ENCODE data around the gene ZKSCAN5. TPM values are rescaled to one million over a fixed set of nuclear protein-coding genes. Genes with fewer than 3 reads are reported as not detected.

ZKSCAN5 gene
- total RNA-seq, 1 experiment from 2014 or later, result 10.2 TPM

DNA sequence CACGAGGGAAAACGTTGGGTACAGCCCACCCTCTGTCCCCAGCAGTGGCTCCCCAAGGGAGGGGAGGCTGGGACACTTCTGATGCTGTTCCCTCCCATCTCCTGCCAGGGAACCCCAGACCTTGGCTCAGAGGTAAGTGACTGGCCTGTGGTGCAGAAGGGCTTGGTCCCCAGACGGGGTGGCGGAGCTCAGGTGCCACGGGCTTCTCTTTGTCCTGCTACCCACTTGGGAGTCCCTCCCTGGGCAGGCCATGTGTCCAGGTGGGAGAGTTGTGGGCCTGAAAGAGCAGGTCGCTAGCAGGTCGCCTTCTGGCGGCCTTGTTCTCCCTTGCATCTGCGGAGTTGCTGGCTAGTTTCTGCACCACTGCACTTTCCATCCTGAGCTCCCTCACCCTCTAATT is 48.6 kb upstream of the ZKSCAN5 start:
- peaks cover 31 to 71% of the 10 kb centered on the region in 2 experiments for H3K36me3 ChIP-seq (ENCODE audit: control insufficient read depth in 1 of 2, insufficient read depth in 2 of 2, low read length in 2 of 2)
- ChIA-PET RAD21 (ENCODE audit: low non-redundant PET in 1 of 2, low total read pairs in 2 of 2, uncharacterized antibody in 2 of 2, unreplicated experiment in 2 of 2) (no interaction called here), POLR2A (no interaction called here), CTCF (no interaction called here)
- no peak overlapping the region for H3K27ac ChIP-seq (ENCODE audit: low read depth, low read length)
- H4K20me1 ChIP-seq (ENCODE audit: insufficient read depth), result peaks cover 11% of the 10 kb centered on the region; the same call in 1 of the 2 replicates
- BruUV-seq (replicated peaks), result no TSS peak
- H3K4me1 ChIP-seq (ENCODE audit: control insufficient read depth in 1 of 2, insufficient read depth in 2 of 2, low read length in 2 of 2), result no peaks in the 10 kb centered on the region
- intact Hi-C loops (cut with micrococcal nuclease), result no loop called here
- no peaks in the 10 kb centered on the region for H3K9me2 ChIP-seq (ENCODE audit: insufficient read depth)
- DNase-seq (ENCODE audit: low read depth, low spot score) (no peak), ATAC-seq (no peak)
- H3K4me3 ChIP-seq (replicated peaks in 1 of 2; ENCODE audit: low read depth in 1 of 2, low read length in 2 of 2), result no peak overlapping the region
- no peak overlapping the region for H2AFZ ChIP-seq (ENCODE audit: low read depth, low read length, poor library complexity, severe bottlenecking)
- H3K27me3 ChIP-seq (ENCODE audit: insufficient read depth, low read length), result no peaks in the 10 kb centered on the region
- H3K79me2 ChIP-seq (ENCODE audit: insufficient read depth, low read length), result peaks cover 50% of the 10 kb centered on the region
- TF ChIP-seq, protein P1, sequence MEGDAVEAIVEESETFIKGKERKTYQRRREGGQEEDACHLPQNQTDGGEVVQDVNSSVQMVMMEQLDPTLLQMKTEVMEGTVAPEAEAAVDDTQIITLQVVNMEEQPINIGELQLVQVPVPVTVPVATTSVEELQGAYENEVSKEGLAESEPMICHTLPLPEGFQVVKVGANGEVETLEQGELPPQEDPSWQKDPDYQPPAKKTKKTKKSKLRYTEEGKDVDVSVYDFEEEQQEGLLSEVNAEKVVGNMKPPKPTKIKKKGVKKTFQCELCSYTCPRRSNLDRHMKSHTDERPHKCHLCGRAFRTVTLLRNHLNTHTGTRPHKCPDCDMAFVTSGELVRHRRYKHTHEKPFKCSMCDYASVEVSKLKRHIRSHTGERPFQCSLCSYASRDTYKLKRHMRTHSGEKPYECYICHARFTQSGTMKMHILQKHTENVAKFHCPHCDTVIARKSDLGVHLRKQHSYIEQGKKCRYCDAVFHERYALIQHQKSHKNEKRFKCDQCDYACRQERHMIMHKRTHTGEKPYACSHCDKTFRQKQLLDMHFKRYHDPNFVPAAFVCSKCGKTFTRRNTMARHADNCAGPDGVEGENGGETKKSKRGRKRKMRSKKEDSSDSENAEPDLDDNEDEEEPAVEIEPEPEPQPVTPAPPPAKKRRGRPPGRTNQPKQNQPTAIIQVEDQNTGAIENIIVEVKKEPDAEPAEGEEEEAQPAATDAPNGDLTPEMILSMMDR (IDR thresholded peaks at IDR 0.05 in 2 of 3, conservative IDR thresholded peaks at IDR 0.05 in 1 of 3; ENCODE audit: borderline replicate concordance in 1 of 3, insufficient read depth in 1 of 3, low read depth in 2 of 3, low read length in 2 of 3), result no peak
- TF ChIP-seq FOSL1 (IDR thresholded peaks at IDR 0.05; ENCODE audit: low read depth), result no peak
- no peak for TF ChIP-seq RAD21 (IDR thresholded peaks at IDR 0.05; ENCODE audit: low read depth)
- no peak overlapping the region for H3K4me2 ChIP-seq (ENCODE audit: low read length)
- H3K9ac ChIP-seq (ENCODE audit: low read length), result no peak overlapping the region
- no peaks in the 10 kb centered on the region for H3K9me3 ChIP-seq (ENCODE audit: control insufficient read depth in 1 of 2, insufficient read depth in 1 of 2, low read depth in 1 of 2, low read length in 2 of 2)

DNA sequence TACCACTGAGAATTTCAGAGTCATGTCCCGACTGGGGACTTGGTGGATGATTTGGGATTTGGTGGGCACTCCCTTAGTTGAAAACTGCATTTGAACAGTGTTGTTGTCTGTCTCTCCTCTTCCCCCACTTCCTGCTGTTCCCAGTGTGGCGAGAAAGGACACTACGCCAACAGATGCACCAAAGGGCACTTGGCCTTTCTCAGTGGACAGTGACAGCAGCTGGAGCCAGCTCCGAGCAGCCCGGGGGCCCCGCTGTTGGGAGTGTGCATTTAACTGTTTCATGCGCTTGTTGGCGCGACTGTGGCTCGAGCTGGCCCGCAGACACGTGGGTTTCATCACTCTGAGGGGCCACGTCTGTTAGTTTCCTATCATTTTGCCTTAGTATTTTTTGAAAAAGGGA is 48.2 kb upstream of the ZKSCAN5 start:
- Histone ChIP-seq H2AFZ (ENCODE audit: low read depth, low read length, poor library complexity, severe bottlenecking) (no peak overlapping the region), H3K9me3 (ENCODE audit: control insufficient read depth in 1 of 2, insufficient read depth in 1 of 2, low read depth in 1 of 2, low read length in 2 of 2) (no peaks in the 10 kb centered on the region), H3K4me3 (replicated peaks in 1 of 2; ENCODE audit: low read depth in 1 of 2, low read length in 2 of 2) (no peak overlapping the region), H3K27me3 (ENCODE audit: insufficient read depth, low read length) (no peaks in the 10 kb centered on the region), H3K9me2 (ENCODE audit: insufficient read depth) (no peaks in the 10 kb centered on the region), H4K20me1 (ENCODE audit: insufficient read depth) (peaks cover 11% of the 10 kb centered on the region; the same call in 1 of the 2 replicates), H3K9ac (ENCODE audit: low read length) (no peak overlapping the region), H3K36me3 (ENCODE audit: control insufficient read depth in 1 of 2, insufficient read depth in 2 of 2, low read length in 2 of 2) (peaks cover 29 to 69% of the 10 kb centered on the region in 2 experiments), H3K4me1 (ENCODE audit: control insufficient read depth in 1 of 2, insufficient read depth in 2 of 2, low read length in 2 of 2) (no peaks in the 10 kb centered on the region), H3K4me2 (ENCODE audit: low read length) (no peak overlapping the region), H3K79me2 (ENCODE audit: insufficient read depth, low read length) (peaks cover 53% of the 10 kb centered on the region), H3K27ac (ENCODE audit: low read depth, low read length) (no peak overlapping the region)
- intact Hi-C loops (cut with micrococcal nuclease), result no loop called here
- TF ChIP-seq ZFX (IDR thresholded peaks at IDR 0.05) (no peak), CBX3 (IDR thresholded peaks at IDR 0.05; ENCODE audit: low read depth) (no peak), CEBPB (IDR thresholded peaks at IDR 0.05; ENCODE audit: low read depth) (no peak), EZH2 (IDR thresholded peaks at IDR 0.05) (no peak), TCF7L2 (IDR thresholded peaks at IDR 0.05; ENCODE audit: borderline replicate concordance, extremely low read depth, insufficient read depth, insufficient read length) (no peak), RAD21 (IDR thresholded peaks at IDR 0.05; ENCODE audit: low read depth) (no peak), POLR2AphosphoS5 (IDR thresholded peaks at IDR 0.05; ENCODE audit: low read depth, low read length) (no peak)
- TF ChIP-seq, protein P2, sequence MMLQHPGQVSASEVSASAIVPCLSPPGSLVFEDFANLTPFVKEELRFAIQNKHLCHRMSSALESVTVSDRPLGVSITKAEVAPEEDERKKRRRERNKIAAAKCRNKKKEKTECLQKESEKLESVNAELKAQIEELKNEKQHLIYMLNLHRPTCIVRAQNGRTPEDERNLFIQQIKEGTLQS (IDR thresholded peaks at IDR 0.05), result no peak
- TF ChIP-seq, protein P1 (IDR thresholded peaks at IDR 0.05 in 2 of 3, conservative IDR thresholded peaks at IDR 0.05 in 1 of 3; ENCODE audit: borderline replicate concordance in 1 of 3, insufficient read depth in 1 of 3, low read depth in 2 of 3, low read length in 2 of 3), result no peak
- TF ChIP-seq, protein P3, sequence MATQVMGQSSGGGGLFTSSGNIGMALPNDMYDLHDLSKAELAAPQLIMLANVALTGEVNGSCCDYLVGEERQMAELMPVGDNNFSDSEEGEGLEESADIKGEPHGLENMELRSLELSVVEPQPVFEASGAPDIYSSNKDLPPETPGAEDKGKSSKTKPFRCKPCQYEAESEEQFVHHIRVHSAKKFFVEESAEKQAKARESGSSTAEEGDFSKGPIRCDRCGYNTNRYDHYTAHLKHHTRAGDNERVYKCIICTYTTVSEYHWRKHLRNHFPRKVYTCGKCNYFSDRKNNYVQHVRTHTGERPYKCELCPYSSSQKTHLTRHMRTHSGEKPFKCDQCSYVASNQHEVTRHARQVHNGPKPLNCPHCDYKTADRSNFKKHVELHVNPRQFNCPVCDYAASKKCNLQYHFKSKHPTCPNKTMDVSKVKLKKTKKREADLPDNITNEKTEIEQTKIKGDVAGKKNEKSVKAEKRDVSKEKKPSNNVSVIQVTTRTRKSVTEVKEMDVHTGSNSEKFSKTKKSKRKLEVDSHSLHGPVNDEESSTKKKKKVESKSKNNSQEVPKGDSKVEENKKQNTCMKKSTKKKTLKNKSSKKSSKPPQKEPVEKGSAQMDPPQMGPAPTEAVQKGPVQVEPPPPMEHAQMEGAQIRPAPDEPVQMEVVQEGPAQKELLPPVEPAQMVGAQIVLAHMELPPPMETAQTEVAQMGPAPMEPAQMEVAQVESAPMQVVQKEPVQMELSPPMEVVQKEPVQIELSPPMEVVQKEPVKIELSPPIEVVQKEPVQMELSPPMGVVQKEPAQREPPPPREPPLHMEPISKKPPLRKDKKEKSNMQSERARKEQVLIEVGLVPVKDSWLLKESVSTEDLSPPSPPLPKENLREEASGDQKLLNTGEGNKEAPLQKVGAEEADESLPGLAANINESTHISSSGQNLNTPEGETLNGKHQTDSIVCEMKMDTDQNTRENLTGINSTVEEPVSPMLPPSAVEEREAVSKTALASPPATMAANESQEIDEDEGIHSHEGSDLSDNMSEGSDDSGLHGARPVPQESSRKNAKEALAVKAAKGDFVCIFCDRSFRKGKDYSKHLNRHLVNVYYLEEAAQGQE (IDR thresholded peaks at IDR 0.05; ENCODE audit: low read depth), result no peak
- TF ChIP-seq, protein P4, sequence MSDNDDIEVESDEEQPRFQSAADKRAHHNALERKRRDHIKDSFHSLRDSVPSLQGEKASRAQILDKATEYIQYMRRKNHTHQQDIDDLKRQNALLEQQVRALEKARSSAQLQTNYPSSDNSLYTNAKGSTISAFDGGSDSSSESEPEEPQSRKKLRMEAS (IDR thresholded peaks at IDR 0.05), result no peak
- no TSS peak for BruUV-seq (replicated peaks)
- ATAC-seq (no peak), DNase-seq (ENCODE audit: low read depth, low spot score) (no peak)
- POLR2A ChIA-PET, result no interaction called here
- CTCF ChIA-PET, result no interaction called here
- RAD21 ChIA-PET (ENCODE audit: low non-redundant PET in 1 of 2, low total read pairs in 2 of 2, uncharacterized antibody in 2 of 2, unreplicated experiment in 2 of 2), result no interaction called here

All from HCT116 (cell line).